Endothelial cell of hepatic sinusoid (primary cell): ENCODE measurements around the gene TRIM8.

Experiments used
- in situ Hi-C: cut with HindIII; loops from 2 replicates; pipeline ENCODE4 v1.10.0; 2017; ENCODE audit warnings: low sequenced_read_pairs

The TRIM8 gene

DNA sequence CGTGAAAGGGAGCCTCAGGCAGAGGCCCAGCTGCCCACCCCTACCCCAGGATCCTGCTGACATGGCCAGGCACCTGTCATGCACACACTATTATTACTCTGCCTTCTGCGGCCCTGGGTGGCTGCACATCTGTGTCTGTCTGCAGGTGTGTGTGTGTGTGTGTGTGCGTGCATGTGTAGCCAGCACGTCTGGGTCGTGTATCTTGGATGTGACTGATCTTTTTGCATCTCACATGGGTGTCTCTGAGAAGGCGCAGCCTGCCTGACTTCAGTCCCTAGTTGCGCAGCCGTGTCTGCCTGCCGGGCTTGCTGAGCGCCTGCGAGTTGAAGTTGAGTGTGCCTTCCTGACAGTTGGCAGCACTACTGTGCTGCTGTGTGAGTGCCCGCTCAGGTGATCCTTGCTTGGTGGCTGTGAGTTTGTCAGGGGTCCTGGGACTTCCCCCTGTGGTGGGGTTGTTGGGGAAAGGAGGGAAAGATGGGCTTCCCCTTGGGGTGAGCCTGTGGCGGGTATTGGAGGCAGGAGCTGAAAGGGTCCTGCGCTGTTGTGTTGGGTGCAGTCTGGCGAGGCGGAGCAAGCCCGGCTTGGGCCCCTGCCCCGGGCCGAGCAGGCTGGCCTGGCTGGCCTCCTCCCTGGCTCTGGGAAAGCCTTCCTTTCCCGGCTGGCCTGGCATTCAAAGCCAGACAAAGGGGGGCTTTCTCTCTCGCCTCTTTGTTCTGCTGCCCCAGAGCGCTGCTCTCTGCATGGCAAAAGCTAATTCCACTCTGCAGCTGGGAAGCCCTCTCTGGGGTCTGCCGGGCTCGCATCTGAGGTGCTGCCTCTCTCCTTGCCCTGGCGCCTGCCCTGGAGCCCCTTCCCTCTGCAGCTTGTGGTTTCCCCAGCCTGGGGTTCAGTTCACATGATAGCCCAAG, 4.9 kb downstream of the TRIM8 start:
- in situ Hi-C loops: no loop called here

DNA sequence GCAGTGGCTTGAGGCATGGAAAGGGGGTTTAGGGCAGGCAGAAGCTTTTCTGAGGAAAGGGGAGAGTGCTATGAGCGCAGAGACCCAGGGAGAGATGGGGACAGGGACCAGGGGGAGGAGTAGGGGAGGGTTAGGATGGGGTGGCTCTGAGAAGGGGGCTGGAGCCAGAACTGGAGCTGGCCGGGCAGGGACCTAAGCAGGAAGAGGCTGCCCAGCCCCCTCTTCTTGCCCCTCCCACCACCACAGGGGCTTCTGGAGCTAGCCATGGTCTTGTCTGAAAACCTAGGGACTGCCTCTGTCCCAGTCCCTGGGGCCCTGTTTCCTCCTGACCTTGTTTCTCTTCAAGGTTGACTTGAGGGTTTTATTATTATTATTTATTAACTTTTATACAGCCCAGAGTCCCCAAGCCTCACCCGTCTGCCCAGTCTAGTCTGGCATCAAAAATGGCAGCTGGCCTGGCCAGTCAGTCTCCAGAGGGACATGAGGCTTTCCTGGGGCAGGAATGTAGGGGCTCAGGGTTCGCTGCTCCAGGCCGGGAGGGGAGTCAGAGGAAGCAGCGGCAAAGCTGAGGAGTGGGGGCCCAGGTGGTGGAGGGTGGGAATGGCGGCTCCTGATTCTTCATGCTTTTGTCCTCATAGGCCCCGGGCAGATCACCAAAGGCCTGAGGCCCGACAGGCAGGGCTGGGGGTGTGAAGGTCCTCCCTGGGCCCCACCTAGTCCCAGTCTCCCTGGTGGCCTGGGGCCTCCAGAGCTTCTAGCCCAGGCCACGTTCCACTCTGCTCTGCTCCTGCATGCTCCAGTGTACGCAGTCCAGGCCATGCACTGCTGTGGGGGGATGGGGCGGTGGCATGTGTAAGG, 5.7 kb downstream of the TRIM8 start:
- in situ Hi-C loops: no loop called here

DNA sequence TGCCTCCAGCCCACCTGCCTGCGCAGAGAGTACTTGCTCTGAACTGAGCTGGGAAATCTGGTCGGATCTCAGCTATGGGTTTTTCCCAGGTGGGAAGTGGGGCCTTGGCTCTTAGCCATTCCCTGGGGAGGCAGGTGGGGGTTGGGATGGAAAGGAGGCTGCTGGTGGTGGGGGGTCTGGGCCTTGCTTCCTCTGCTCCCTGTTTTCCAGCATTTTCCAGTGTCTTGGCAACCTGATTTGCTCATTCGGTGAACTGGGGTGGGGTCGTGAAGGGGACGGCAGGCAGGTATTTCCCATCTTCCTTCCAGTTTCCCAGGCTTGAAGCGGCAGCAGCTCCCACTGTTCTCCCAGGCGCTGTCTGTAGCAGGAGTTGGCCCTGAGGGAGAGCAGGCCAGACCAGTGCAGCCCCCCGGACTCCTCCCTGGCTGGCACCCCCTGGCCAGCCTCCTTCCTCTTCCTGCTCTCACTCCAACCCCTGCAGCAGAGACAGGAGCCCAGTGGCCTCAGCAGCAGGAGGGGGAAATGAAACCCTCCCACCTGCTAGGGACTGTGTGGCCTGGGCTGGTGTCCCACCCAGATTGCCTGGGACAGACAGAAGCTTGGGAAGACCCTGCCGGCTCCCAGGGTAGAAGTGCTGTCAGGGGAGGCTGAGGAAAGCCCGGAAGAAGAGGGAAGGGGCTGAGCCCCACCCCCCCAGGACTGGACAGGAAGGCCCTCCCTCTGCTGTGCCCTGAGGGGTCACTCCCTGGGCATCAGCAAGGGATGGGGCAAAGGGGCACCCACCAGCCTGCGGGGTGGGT, 6.6 kb downstream of the TRIM8 start:
- in situ Hi-C loops: no loop called here

- in situ Hi-C loops: no loop called here
Measured at GRCh38 chr10:102651455-102652169, 7.3 kb downstream of the TRIM8 start.

- in situ Hi-C loops: no loop called here
Measured at GRCh38 chr10:102652170-102652916, 8.1 kb downstream of the TRIM8 start.

- in situ Hi-C loops: no loop called here
Measured at GRCh38 chr10:102653060-102653459, 8.8 kb downstream of the TRIM8 start.

- in situ Hi-C loops: no loop called here
Measured at GRCh38 chr10:102654566-102654965, 10.3 kb downstream of the TRIM8 start.

- in situ Hi-C loops: no loop called here
Measured at GRCh38 chr10:102654969-102655368, 10.7 kb downstream of the TRIM8 start.

DNA sequence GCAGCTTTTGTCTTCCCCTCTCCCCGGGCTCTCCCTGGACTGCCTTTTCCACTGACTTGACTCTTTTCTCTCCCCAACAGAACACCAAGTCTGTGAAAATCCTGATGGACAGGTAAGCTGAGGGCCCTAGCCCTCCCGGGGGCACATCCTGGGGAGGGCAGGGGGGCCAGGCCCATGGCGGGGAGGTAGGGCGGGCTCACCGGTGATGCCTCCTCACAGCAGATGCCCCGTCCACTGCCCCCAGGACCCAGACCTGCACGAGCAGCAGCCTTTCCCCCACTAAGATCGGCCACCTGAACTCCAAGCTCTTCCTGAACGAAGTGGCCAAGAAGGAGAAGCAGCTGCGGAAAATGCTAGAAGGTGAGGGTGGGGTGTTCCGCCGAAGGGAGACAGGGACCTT, 11.7 kb downstream of the TRIM8 start:
- in situ Hi-C loops: no loop called here

DNA sequence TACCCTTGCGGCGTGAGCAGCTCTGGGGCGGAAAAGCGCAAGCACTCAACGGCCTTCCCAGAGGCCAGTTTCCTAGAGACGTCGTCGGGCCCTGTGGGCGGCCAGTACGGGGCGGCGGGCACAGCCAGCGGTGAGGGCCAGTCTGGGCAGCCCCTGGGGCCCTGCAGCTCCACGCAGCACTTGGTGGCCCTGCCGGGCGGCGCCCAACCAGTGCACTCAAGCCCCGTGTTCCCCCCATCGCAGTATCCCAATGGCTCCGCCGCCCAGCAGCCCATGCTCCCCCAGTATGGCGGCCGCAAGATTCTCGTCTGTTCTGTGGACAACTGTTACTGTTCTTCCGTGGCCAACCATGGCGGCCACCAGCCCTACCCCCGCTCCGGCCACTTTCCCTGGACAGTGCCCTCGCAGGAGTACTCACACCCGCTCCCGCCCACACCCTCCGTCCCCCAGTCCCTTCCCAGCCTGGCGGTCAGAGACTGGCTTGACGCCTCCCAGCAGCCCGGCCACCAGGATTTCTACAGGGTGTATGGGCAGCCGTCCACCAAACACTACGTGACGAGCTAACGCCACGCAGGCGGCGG, 12.6 kb downstream of the TRIM8 start:
- in situ Hi-C loops: no loop called here

GRCh38 chr10:102657451-102657850, 13.2 kb downstream of the TRIM8 start:
- in situ Hi-C loops: no loop called here

DNA sequence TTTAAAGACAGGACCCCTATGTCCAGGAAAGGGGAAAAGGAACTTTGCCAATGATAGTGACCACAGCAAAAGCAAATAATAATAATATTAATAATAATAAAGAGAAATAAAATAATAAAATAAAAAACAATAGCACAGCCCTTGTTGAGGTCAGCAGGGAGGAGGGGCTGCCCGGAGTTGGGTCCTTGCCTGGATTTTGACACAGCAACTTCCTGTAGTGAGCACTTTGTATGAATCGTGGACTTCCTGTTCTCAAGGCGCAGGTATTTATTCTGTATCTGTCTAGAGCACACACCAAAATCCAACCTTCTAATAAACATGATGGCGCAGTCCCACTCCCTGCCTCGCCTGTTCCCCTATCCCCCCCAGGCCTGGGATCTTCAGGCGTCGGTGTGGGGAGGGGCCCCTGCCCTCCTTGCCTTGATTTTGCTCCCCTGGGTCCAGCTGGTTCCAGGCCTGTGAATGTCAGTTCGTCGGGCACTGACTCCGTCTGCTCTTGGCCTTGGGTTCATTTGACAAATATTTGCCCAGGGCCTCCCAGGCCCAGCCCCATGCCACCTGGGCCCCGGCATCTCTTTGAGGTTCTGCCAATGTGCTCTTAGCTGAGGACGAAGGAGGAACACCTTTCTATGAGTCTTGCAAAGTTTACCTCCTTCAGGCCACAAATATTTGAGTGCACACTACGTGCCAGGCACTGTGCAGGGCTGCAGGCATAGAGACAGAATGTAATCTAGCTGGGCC, 13.9 kb downstream of the TRIM8 start:
- in situ Hi-C loops: no loop called here

DNA sequence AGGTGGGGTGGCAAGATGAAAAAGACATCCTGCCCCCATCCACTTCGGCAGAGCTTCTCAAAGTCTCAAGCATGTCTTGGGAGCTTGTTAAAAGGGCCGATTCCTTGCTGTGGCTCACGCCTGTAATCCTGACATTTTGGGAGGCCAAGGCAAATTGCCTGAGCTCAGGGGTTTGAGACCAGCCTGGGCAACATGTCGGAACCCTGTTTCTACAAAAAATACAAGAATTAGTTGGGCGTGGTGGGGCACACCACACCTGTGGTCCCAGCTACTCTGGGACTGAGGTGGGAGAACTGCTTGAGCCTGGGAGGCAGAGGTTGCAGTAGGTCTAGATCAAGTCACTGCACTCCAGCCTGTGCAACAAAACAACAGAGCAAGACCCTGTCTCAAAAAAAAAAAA, 14.5 kb downstream of the TRIM8 start:
- in situ Hi-C loops: no loop called here

DNA sequence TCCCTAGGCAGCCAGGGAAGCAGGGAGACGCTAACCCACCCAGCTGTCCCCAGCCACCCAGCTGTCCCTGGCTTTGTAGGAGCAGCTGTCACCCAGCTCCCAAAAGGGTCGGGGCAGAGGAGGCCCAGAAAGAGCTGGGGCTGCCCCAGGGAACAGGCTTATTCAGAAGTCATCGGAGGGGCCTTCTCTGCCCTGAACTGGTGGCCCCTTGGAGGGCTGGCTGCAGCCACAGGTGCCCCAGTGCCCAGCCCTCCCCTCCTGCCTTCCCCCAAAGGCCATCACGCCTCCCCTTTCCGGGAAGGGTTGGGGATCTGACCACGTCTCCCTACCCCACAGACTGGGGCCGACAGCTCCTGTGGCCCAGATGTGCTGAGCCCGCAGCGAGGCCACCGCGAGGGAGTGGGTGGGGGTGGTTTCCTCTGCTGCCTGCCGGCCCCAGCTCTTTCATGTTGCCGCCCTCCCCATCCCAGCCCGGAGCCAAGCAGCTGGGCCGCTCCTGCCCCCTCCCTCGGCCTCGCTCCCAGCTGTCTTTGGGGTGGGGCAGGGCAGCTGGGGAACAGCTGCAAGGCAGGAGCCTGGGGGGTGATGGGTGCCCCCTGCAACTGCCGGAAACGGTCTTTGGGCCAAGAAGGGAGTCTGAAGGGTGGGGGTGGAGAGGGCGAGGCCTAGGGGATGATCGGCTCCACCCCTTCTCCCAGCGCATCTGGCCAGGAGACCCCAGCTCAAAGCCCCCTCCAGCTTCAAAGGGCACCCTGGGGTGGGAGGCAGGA, 16.8 kb downstream of the TRIM8 start:
- in situ Hi-C loops: no loop called here

GRCh38 chr10:102661658-102662028, 17.4 kb downstream of the TRIM8 start:
- in situ Hi-C loops: no loop called here

- in situ Hi-C loops: loop anchor here (5.0 kb wide), 4 partner anchors 44 to 164 kb away; partner anchors contain the start of genes ACTR1A, SUFU and WBP1L
Measured at GRCh38 chr10:102665904-102666509, 21.7 kb downstream of the TRIM8 start.

GRCh38 chr10:102667411-102667810, 23.1 kb downstream of the TRIM8 start:
- in situ Hi-C loops: loop anchor here (5.0 kb wide), 4 partner anchors 45 to 165 kb away; partner anchors contain the start of genes ACTR1A, SUFU and WBP1L
